Subcutaneous adipose tissue (tissue), 4 donors: ENCODE measurements around the gene MGLL. TPM values are rescaled to one million over a fixed set of nuclear protein-coding genes. Genes with fewer than 3 reads are reported as not detected.

Experiments used
- CTCF ChIP-seq: fragments of 450-650 bp; IDR thresholded peaks from one replicate; pipeline ENCODE4 v1.5.1; 2016; ENCODE audit warnings: low read depth, mild to moderate bottlenecking, control low read depth, antibody characterized with exemption, moderate library complexity
- total RNA-seq, 4 donors: library from RNA; depleted of rRNA; stranded (reverse); fragments of >200 nt; gene quantifications; one replicate each; pipeline ENCODE4 v1.1.0, GENCODE V29; 2016

The MGLL gene
- total RNA-seq, 4 donors from 2014 or later, result 83.9 to 292 (median 110) TPM

- TF ChIP-seq CTCF, result no peak
These were observed 3.2 kb downstream of the MGLL start for GRCh38 chr3:127819086-127819485.

DNA sequence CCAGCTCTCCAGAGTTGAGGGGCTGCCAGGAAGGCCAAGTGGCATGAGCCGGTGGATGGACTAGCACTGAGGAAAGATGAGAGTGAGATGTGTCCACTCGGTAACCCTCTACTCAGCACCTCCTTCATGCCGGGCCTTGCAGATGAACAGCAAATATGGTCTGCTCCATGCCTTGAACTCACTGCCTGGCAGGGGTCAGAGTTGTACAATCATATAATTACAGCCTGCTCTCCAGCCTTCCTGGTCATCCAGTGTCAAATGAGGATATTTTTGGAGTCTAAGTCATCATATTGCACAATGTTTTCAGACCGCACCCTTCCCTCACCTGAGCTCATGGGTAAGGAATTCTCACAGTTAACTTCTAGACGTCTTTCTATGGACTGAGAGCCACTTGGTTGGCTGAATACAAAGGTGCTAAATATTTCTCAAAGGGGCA is 4.9 kb downstream of the MGLL start:
- no peak for TF ChIP-seq CTCF

DNA sequence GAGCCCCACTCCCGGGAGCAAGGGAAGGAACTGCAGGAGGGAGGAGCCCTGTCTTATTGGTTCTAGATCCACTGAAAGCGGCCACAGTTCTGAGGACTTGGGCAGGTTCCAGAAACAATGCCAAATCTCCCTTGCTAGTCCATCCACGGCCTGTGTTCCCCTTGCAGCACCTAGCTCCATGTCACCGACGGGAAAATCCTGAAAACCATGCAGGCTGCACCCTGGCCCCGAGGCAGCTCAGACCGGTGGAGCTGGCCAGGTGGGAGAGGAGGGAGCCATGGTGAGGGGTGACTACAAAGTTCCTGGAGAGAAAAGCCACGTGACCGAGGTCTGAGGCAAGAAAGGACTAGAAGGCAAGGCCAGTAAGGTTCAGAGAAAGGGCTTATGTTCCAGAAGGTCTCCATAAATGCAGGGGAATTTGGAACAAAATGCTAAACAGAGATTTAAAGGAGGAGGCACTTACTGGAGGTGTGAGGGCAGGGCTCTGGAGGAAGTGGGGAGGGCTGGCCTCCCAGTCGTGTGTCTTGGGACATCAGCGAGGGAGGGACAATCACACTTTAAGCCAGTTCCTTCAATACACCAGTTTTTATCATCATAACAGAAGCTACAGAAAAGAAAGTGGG is 5.4 kb downstream of the MGLL start:
- TF ChIP-seq CTCF, result no peak

- no peak for TF ChIP-seq CTCF
These were observed 6.4 kb downstream of the MGLL start for GRCh38 chr3:127815641-127816605.

- no peak for TF ChIP-seq CTCF
These were observed 7.3 kb downstream of the MGLL start for GRCh38 chr3:127815001-127815400.

- no peak for TF ChIP-seq CTCF
These were observed 8.0 kb downstream of the MGLL start for GRCh38 chr3:127814325-127814781.

- no peak for TF ChIP-seq CTCF
These were observed 10.2 kb downstream of the MGLL start for GRCh38 chr3:127812151-127812550.
